ENCODE results near the gene ADAM12. TPM values are rescaled to one million over a fixed set of nuclear protein-coding genes. Genes with fewer than 3 reads are reported as not detected.
"Not testable (repeated sequence)": the region's sequence is repeated elsewhere in the genome, so short reads cannot be mapped to it uniquely, and the experiment has no call there.

Gene ADAM12
- polyA plus RNA-seq, 1 donor = 15.0 TPM

DNA sequence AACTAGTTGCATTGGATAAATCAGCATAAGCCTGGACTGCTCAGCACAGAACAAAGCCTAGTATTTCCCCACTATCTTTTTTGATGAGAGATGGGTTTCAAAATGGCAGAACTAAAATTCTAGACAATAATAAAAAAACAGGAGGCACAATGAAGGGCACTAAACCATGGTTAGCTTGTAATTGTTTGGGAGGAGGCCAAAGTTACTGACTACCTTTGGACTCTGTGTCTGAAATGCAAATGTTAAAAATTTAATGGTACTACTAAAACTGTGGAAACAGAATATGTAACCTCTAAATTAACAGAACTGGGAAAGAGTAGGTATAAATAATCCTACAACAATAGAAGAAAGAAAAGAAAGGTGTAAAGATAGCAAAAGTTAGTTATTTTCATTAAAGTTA, 13.0 kb downstream of the ADAM12 start:
- DNase-seq (ENCODE audit: low read depth) = no peak

DNA sequence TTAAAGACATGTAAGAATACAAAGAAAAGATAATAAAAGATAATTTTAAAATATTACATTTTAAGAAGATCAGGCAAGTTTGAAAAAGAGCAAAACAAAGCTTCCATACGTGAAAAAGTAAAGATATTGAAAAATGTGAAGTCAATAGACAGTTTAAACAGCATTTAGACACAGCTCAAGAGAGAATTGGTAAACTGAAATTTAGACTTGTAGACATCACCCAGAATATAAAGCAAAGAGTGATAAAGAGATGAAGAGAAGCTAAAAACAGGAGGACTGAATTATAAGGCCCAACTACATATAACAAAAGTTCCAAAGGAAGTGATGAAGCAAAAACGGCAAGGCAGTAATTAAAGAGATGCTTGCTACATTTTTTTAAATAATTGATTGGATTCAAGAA, 13.8 kb downstream of the ADAM12 start:
- DNase-seq (ENCODE audit: low read depth) = no peak

DNA sequence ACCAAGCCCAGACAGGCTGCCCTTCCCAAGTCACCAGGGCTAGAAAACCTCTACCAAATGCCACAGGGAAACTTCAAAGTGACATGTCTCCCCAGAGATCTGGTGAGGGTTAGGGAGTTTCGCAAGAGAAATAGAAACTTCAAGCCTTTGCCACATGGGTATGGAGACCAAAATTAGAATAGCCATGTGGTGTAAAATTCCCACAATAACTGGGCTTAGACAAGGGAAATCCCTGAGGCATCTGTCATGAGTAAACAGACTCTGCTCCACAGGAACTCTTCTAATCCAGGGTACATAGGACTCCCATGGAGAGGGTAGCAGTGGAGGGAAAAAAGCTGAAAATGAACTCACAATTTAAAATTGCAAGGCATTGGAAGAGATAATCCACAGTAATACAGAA, 14.3 kb downstream of the ADAM12 start:
- no peak for DNase-seq (ENCODE audit: low read depth)

DNA sequence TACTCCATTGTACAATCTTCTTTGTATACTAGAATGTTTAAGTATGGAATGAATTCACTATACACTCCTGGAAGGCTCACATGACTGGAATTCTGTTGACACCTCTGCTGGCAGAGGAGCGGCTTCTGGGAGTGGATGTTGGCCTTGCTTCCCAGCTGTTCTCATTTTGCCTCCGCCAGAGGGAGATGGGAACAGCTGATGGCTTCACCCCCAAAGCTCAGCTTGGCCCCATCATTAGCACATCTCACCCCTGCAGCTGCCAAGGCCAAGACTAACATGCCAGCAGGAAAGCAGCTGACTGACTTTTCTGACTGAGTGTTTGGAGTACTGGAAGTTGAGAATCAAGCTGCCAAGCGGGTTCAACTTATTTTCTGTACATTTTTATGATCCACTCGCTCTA, 15.1 kb downstream of the ADAM12 start:
- DNase-seq (ENCODE audit: low read depth) = no peak

DNA sequence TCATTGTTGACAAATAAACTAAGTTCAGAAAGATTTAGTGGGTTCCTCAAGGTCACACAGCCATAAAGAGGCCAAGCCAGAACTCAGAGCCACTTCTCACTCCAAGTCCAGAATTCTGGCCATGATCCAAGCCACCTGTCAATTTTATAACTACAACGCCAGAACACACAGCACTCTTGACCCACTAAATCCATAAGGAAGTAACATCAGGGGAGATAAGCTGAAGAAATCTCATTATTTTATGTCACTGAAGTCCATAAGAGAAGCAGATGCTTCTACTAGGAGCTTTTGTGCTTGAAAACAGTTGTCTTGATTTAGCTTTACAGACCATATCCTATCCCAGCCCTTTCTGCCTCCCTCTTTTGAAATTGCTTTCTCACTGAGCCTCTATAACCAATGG, 15.9 kb downstream of the ADAM12 start:
- no peak for DNase-seq (ENCODE audit: low read depth)

DNA sequence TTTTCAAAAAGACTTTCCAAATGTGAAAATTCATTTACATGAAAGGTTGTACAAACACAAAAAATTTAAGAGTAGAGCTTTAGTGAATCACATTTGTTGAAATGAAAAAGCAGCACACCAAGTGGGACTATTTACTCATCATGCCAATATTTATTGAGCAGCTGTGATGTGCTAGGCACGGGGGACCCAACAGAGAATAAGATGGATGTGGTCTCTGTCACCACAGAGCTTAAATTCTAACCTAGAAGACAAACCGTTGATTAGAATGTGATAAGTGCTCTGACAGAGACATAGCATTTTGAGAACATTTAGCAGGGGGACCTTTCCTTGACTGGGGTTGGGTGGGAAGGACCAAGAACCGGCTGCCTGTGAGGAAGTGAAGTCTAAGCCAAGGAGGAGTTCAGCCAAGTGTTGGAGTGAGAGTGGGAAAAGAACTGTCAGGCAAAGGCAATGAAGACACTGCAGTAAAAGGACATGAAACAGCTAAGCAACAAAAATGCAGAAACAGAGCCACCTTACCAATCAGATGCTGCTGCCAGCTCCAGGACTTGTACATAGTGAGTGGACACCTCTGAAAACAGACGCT, 19.1 kb downstream of the ADAM12 start:
- DNase-seq (ENCODE audit: low read depth) = peak; percentile 91

DNA sequence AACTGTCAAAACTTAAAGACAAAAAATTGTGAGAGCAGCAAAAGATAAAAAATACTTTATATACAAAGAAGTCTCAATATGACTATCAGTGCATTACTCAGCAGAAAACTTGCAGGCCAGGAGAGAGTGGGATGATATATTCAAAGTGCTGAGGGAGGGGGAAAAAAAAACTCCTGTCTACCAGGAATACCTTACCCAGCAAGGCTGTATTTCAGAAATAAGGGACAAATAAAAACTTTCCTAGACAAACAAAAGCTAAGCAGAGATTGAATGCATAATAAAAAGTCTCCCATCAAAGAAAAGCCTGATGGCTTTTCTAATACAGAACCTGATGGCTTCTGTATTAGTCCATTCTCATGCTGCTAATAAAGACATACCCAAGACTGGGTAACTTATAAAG, 31.1 kb downstream of the ADAM12 start:
- no peak for DNase-seq (ENCODE audit: low read depth)

DNA sequence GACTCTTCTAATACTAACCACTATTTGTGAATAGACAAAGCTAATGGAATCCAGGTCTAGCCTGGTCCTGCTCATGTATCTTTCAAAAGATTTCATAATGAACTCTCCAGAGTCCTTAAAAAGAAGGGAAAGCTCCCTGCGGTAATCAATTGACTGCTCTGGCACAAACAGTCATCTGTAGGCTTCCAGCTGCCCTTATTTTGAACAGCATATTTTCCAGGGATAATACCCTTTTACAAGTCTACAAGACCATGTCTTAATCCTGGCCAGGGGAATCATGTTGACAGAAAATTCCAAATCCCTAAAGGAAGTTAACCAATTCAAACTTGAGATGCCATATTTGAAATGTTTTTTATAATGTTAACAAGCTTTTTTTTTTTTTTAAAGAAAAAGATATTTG, 34.6 kb downstream of the ADAM12 start:
- no peak for DNase-seq (ENCODE audit: low read depth)

DNA sequence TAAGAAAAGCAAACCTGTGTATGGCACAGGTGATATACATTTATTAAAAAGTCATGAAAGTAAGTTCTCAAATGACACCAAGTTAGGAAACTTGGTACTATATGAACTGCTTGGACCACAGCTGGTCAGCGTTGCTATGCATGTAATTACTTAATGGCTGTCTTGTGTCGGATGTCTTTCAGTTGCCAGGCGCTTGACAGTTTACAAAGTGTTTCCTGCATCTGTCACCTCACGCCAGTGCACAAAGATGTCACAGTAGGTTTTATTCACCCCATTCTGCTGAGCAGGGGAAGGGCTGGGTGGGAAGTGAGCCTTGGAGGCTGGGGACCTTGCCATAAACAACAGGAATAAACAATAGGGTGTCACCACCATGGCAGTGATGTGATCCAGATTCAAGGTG, 35.8 kb downstream of the ADAM12 start:
- no peak for DNase-seq (ENCODE audit: low read depth)

DNA sequence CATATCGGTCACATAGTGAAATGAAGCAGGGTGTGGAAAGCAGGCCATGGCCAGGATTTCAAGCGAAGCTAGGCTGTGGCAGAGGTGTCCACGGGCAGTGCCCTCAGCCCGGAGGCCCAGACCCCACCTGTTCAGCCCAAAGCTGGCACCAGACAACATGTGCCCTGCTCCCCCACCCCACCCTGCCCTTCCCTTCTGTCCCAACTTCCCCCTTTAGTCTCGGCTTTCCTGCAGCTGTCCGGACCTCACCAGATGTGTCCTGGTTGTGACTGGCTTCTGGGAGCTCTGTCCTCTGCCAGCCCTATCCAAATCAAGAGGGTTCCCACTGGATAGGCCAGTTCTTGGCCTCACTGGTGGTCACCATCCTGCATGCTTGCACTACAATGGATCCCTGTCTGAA, 37.3 kb downstream of the ADAM12 start:
- DNase-seq (ENCODE audit: low read depth) = no peak

DNA sequence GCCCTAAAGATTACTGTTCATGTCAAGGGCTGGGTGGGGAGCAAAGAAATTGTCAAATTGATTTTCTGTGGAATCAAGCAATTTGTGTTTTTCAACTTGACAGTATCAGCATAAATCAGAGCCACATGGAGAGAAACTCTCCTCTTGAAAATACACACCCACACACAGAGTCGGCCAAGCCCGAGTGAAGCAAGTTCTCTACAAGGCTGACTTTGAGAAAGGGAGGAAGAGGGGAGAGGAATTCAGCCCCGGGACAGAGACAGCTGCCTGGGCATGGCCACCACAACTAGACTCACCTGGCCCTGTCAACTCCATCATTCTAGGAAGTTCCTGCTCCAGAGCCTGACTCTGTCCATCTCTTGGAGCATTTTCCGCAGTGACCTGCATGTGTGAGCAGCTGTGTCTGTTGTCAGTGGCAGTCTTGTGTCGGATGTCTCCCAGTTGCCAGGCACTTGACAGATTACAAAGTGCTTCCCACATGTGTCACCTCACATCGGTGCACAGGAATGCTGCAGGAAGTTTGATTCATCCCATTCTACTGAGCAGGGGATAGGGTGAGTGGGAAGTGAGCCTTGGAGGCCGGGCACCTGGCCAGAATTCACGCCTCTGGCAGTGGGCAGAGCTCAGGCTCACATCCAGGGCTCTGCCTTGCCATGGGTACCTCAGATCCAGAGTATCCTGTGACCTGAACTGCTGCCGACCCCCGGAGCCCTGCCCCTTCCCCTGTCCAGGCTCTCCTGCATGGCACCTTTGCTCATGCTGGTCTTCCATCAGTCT, 37.9 kb downstream of the ADAM12 start:
- DNase-seq (ENCODE audit: low read depth) = no peak

DNA sequence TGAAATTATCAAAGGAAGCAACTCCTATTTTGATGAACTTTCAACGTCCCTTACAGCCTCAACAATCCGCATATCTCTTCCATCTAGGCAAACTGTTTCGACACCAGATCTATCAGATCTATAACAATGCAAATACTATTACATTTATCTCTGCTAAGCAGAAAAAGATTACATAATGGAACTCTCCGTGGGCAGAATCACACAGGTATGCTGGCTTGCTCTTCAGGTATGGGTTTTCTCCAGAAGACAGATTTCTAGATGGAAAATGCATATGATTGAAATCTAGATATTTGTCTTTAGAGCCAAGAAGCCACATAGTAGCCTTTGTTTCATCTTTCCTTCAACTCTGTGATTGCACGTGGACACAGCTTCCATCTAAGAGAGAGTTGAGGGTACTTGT, 38.6 kb downstream of the ADAM12 start:
- no peak for DNase-seq (ENCODE audit: low read depth)

DNA sequence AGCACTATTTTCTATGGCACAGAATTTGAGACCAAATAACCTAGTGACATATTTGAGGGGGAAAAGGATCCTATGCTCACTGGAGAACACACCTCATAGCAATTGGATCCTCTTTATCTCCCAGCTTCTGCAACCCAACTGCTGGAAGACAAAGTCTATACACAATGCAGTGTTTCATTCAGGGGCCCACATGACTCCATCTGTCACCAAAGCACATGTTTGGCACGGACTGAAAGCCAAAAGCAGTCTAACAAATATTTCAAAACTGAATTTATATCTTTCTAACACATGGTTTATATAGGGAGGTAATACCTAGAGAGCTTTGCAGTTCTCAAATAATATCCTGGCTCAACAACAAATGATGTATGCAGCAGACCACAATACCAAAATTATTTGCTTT, 39.2 kb downstream of the ADAM12 start:
- DNase-seq (ENCODE audit: low read depth) = no peak

DNA sequence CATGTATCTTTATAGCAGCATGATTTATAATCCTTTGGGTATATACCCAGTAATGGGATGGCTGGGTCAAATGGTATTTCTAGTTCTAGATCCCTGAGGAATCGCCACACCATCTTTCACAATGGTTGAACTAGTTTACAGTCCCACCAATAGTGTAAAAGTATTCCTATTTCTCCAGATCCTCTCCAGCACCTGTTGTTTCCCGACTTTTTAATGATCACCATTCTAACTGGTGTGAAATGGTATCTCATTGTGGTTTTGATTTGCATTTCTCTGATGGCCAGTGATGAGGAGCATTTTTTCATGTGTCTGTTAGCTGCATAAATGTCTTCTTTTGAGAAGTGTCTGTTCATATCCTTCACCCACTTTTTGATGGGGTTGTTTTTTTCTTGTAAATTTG, 44.8 kb downstream of the ADAM12 start:
- DNase-seq (ENCODE audit: low read depth) = not testable (repeated sequence)

DNA sequence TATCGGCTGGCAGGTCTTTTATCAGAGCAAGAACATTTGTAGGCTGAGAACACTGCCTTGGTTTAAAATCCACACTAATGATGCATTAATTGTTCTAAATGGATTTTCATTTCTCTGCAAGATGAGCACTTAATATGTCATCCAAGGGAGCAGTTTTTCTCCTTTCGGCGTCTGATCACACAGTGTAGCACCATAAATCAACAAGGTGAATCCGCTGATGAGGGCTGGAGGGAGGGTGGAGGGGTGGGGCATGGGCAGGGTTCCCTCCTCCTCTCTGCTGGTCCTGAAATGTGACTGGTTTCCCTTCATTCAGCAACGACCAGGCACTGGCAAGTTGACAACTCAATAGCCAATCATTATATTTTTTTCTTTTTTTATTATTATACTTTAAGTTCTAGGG, 45.6 kb downstream of the ADAM12 start:
- DNase-seq (ENCODE audit: low read depth) = no peak

DNA sequence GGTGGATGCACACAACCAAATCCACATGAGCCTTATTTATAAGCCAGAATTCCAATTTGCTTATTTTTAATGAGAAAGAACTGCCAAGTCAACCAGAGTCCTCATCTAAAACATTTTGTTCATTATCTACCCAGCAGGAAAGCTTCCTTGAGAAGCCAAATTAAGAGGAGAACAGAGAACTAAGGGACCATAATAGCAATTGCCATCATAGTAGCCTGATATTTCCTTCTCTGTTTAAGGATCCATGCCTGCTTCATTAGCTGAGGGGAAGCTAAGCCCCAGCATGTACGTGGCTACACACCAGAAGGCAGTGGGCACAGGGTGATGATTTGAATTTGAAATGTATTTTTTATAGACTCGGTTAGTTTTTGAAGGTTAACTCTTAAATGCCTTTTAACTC, 46.8 kb downstream of the ADAM12 start:
- no peak for DNase-seq (ENCODE audit: low read depth)

DNA sequence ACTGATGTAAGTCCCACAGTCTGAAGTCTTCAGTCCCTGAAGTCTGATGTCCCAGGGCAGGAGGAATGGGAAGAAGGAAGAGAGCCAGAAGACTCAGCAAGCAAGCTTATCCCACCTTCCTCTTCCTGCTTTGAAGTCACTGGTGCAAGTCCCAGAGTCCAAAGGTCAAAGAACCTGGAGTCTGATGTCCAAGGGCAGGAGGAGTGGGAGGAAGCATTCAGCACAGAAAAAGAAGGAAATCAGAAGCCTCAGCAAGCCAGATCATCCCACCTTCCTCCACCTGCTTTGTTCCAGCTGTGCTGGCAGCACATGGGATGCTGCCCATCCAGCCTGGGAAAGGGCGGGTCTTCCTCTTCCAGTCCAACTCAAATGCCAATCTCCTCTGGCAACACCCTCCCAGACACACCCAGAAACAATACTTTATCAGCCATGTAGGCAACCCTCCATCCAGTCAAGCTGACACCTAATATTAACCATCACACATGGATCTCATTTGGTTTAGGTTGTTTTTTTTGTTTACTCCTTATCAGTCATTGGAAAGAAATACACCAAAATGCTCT, 50.9 kb downstream of the ADAM12 start:
- no peak for DNase-seq (ENCODE audit: low read depth)

DNA sequence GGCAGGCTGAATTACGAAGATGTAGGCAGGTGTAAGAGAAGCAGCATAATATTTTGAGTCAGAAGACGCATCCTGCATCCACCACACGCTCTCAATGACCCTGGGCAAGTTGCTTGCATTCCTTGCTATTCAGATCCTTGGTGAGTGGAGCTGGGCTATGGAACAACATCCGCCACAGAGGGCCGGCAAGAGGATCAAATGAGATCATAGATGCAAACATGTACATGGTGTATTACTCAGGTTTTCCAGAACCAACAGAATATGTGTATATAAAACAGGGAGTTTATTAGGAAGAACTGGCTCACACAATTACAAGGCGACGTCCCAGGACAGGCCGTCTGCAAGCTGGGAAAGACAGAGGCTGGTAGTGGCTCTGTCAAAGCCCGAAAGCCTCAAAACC, 51.5 kb downstream of the ADAM12 start:
- DNase-seq (ENCODE audit: low read depth) = no peak

DNA sequence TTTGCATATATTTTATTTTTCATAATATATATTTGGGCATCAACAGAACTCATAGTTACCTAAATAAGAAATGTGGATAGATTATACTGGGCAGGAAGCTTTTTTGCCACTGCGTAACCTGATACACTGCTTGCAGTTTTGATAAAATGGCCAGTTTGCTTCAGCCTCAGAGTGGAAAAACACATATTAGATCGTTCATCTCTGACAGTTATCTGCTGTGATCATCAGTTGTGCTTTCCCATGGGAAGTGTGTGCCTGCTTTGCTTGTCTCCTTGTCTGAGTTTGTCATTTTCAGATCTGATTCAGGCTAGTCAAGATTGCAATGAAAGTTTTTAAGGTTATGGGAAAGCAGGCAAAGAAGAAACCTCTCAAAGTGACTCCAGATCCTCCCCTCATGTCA, 54.0 kb downstream of the ADAM12 start:
- DNase-seq (ENCODE audit: low read depth) = no peak

DNA sequence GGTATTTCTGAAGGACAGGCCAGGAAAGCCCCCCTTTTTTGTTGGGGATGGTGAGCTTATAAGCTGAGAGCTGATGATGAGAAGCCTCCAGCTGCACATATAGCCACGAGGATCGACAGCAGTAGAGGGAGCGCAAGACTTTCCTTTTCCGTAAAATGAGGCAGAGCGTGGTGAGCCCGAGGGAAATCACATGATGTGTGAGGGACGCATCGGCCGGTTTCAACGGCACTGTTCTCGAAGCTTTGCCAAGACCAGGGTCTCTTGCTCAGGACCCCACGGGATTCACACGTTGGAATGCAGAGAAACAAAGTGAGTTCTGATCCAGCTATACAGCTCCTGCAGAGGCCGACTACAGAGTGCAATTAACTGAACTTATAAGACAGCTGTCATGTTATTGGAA, 55.7 kb downstream of the ADAM12 start:
- DNase-seq (ENCODE audit: low read depth) = no peak

DNA sequence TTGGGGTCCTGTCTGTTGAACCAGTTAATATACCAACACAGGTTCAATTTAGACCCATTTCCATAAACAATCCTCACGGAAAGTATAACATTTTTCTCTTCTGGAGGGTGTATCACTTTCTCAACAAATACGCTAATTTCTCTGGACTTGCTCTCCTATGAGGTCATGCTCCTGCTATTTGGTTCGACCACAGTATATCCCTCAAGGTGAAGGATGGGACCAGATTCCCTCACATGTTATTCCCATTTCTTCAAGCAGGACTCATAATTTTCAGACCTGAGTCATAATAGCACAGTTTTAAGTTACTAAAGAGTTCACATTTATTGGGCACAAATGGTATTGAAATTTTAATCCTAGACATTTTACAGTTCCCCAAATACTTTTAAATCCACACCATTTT, 57.2 kb downstream of the ADAM12 start:
- no peak for DNase-seq (ENCODE audit: low read depth)

DNA sequence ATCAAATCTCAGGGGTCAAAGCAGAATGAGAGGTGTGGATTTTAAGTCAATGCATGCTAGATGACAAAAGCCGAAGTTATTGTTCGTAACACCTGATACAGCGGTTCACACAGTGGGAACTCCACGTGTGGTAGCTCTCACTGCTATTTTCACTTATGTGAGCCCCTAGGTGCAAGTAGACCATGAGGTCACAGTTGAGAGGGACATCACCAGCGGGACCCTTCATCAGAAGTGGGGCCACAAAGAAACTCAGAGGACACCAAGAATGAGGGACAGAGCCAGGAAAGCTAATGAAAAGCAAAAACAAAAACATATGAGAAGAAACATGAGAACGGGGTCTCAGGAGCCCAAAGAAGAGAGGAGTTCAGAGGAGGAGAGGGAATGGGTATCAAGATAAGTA, 63.5 kb downstream of the ADAM12 start:
- no peak for DNase-seq (ENCODE audit: low read depth)

DNA sequence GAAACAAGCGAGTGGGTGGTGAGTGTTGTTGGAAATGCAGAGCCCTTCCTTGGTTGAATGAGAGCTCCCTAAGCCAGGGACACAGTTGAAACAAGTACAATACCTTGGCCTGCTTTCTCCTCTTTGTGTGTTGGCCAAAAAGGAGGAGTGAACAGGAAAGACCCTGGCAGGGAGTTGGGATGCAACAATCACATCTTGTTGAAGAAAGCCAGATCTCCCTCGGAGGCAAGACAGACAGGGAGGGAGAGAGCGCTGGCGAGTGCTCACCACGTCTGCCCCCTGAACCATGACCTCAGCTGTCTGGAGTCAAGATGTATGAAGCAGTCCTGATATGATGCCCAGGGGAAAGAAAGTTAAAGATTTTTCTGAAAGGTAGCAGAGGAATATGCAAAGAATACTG, 66.8 kb downstream of the ADAM12 start:
- no peak for DNase-seq (ENCODE audit: low read depth)

DNA sequence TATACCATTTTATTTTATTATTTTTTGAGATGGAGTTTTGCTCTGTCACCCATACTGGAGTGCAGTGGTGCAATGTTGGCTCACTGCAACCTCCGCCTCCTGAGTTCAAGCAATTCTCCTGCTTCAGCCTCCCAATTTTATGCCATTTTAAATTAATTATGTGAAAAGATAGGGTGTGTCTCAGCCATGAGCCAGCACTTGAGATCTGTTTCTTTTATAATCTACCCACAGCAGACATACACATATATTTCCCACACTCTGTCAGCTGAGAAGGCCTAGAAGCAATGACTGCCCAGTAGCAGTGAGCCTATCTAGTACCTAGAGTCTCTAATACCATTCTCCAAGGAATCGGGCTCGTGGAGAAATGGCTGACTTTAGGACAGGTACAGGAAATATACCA, 70.5 kb downstream of the ADAM12 start:
- no peak for DNase-seq (ENCODE audit: low read depth)

Measured in forelimb muscle (tissue), 1 donor.